A204.1 (cell line): ENCODE data around the gene BBOF1.

Source experiments
- FAIRE-seq: peaks from 2 replicates; lab custom pipeline; 2012; peaks lifted over from hg19 to GRCh38; lab: Jason Lieb, UNC

BBOF1 gene

DNA sequence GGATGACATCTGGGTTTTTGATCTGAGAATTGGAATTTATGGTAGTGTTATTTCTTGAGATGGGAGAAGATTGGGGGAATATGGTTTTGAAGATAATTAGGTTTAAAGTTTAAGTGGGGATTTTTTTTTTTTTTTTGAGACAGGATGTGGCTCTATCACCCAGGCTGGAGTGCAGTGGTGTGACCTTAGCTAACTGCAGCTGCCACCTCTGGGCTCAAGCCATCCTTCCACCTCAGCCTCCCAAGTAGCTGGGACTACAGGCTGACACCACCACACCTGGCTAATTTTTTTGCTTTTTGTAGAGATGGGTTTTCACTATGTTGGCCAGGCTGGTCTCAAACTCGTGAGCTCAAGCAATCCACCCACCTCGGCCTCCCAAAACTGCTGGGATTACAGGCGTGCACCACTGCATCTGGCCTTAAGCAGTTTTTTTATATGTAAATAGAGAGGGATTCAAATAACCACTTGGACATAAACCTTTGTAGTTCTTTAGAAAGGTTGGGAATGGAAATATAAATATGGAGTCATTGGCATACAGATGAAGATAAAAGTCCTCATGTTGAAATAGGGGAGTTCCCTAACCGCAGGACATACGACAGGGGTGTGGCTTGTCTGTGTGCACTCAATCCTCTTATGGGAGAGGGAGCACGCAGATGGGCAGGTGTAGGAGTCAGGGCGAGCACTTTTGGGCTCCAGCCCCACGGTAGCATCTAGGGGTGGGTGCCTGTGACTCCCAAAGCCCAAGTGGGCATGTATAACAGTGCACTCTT lies 70.3 kb downstream of the BBOF1 start:
- no peak for FAIRE-seq

DNA sequence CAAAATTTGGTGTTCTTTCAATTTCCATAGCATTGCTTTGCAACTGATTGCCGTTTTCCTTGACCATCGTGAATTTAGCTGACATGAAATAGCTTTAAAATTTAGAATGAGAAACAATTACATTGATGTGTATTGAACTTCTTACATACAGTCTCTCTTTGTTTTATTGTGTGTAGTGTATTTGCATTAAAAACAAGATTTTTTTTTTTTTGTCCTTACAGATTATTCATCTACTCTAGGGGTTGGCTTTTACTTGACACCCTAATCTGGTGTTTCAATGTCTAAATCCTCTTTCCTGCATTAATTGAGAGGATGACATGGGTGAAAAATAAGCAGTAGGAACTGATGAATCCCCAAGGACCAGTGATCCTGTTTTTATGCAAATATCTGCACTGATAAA lies 86.2 kb downstream of the BBOF1 start:
- no peak for FAIRE-seq

GRCh38 chr14:74109369-74109768 lies 90.2 kb downstream of the BBOF1 start:
- no peak for FAIRE-seq

DNA sequence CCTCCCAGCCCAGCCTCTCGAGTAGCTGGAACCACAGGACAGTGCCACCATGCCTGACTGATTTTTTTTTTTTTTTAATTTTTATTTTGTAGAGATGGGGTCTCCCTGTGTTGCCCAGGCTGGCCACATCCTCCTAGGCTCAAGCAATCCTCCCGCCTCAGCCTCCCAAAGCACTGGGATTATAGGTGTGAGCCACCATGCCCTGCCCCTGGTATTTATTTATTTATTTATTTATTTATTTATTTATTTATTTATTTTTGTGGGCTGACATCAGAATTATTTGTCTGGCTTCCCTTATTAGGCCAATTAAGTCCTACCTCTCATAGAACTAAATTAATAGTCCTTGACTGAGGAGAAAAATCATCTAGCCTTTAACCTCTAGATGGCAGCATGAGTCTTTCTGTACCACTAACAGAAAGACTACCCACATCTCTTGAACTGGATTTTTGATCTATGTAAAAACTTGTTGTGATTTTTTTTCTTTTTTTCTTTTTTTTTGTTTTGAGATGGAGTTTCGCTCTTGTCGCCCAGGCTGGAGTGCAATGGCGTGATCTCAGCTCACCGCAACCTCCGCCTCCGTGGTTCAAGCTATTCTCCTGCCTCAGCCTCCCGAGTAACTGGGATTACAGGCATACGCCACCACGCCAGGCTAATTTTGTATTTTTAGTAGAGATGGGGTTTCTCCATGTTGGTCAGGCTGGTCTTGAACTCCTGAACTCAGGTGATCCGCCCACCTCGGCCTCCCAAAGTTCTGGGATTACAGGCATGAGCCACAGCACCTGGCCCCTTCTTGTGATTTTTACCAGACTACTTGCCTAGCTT lies 92.5 kb downstream of the BBOF1 start:
- FAIRE-seq = peak; percentile 97
